Hematopoietic multipotent progenitor cell treated with erythropoietin and hydrocortisone succinate and interleukin-3 and kit ligand, for 17 days (in vitro differentiated cells): ENCODE measurements around the gene TMEM62.
"Not testable (repeated sequence)": the region's sequence is repeated elsewhere in the genome, so short reads cannot be mapped to it uniquely, and the experiment has no call there.

ENCODE experiments used
- DNase-seq: peaks from one replicate; pipeline ENCODE4 v3.0.0-alpha.2; 2015; ENCODE audit warnings: low spot score

The TMEM62 gene

GRCh38 chr15:43177147-43177546 lies 43.8 kb downstream of the TMEM62 start:
- DNase-seq: not testable (repeated sequence)

GRCh38 chr15:43183270-43183669 lies 49.9 kb downstream of the TMEM62 start:
- DNase-seq: no peak

- no peak for DNase-seq
These were observed 51.2 kb downstream of the TMEM62 start for GRCh38 chr15:43184407-43185124.

GRCh38 chr15:43185157-43186002 lies 52.0 kb downstream of the TMEM62 start, which contains the start of gene CCNDBP1:
CCNDBP1 (plus strand) TSS chr15:43185403; CDS start chr15:43185499, 96 bp downstream.
- DNase-seq: peak; percentile 97

- no peak for DNase-seq
These were observed 52.6 kb downstream of the TMEM62 start for GRCh38 chr15:43186003-43186353.

- peak; percentile 81 for DNase-seq
These were observed 54.3 kb downstream of the TMEM62 start for GRCh38 chr15:43187544-43188155.

- peak; percentile 48 for DNase-seq
These were observed 55.9 kb downstream of the TMEM62 start for GRCh38 chr15:43189296-43189695.

GRCh38 chr15:43190178-43190577 lies 56.8 kb downstream of the TMEM62 start:
- no peak for DNase-seq

GRCh38 chr15:43193710-43194109 lies 60.3 kb downstream of the TMEM62 start:
- no peak for DNase-seq

GRCh38 chr15:43194795-43195194 lies 61.4 kb downstream of the TMEM62 start:
- no peak for DNase-seq

GRCh38 chr15:43196760-43197548 lies 63.6 kb downstream of the TMEM62 start:
- no peak for DNase-seq

- DNase-seq: not testable (repeated sequence)
These were observed 64.4 kb downstream of the TMEM62 start for GRCh38 chr15:43197773-43198172.

- DNase-seq: not testable (repeated sequence)
These were observed 65.2 kb downstream of the TMEM62 start for GRCh38 chr15:43198556-43198955.

- DNase-seq: no peak
These were observed 65.6 kb downstream of the TMEM62 start for GRCh38 chr15:43198992-43199391.

- DNase-seq: no peak
These were observed 66.6 kb downstream of the TMEM62 start for GRCh38 chr15:43199945-43200488.

GRCh38 chr15:43204016-43204901 lies 70.9 kb downstream of the TMEM62 start:
- peak; percentile 72 for DNase-seq

GRCh38 chr15:43206054-43206453 lies 72.7 kb downstream of the TMEM62 start:
- no peak for DNase-seq

- DNase-seq: no peak
These were observed 73.6 kb downstream of the TMEM62 start for GRCh38 chr15:43207024-43207423.

- DNase-seq: no peak
These were observed 74.9 kb downstream of the TMEM62 start for GRCh38 chr15:43208052-43209002.
